Measurements from ENCODE around the gene ZNG1F. TPM values are rescaled to one million over a fixed set of nuclear protein-coding genes. Genes with fewer than 3 reads are reported as not detected.

ZNG1F gene
- total and polyA plus RNA-seq, 9 of the 15 experiments (the other 6 are each of a cell fraction or from before 2014, with no cell fraction given): 6.9 to 104 (median 32.2) TPM

Small RNAs within 50 kb of the gene (microRNA-seq; reads per million reads assigned to microRNA genes)
- gene MIR4477A (ENCODE audit: borderline microRNAs expressed): not detected

Small RNAs within 50 kb of the gene (small RNA-seq; reads per million reads assigned to genes)
- gene MIR4477A (not detected), gene RNA5SP530 (not detected)

Other genes starting within 250 kb of the ZNG1F start
- not detected in 2 replicates for gene FOXD4L6, start 60.6 kb downstream of the ZNG1F start, total RNA-seq (2014; rRNA removed)
- gene FOXD4L6, start 60.6 kb downstream of the ZNG1F start, total RNA-seq (2014; rRNA removed; fragmentation: Illumina TruSeq; extraction: Trizol): not detected in 2 replicates
- gene FOXD4L6, start 60.6 kb downstream of the ZNG1F start, total RNA-seq (2015; rRNA removed; fragmentation: Illumina TruSeq; extraction: Trizol): not detected in 2 replicates
- not detected in 2 replicates for gene FOXD4L6, start 60.6 kb downstream of the ZNG1F start, total RNA-seq (2021)
- not detected in 2 replicates for gene FOXD4L6, start 60.6 kb downstream of the ZNG1F start, polyA plus RNA-seq (2011; rRNA removed)
- not detected in 2 replicates for gene FOXD4L6, start 60.6 kb downstream of the ZNG1F start, polyA plus RNA-seq (2014; fragmentation: Illumina TruSeq; extraction: Trizol)
- not detected for gene FOXD4L6, start 60.6 kb downstream of the ZNG1F start, polyA plus RNA-seq (2014; fragmentation: Nextera tagmentation; extraction: Ambion mirVana)
- gene FOXD4L6, start 60.6 kb downstream of the ZNG1F start, polyA plus RNA-seq (2014; rRNA removed): not detected in 2 replicates

Measured in K562 (cell line).